HuH-7.5 (cell line): ENCODE measurements around the gene HP.
"Not testable (repeated sequence)": the region's sequence is repeated elsewhere in the genome, so short reads cannot be mapped to it uniquely, and the experiment has no call there.

Experiments
- DNase-seq: peaks from one replicate; pipeline ENCODE4 v3.0.0; 2011; ENCODE audit warnings: low spot score

HP gene, protein sequence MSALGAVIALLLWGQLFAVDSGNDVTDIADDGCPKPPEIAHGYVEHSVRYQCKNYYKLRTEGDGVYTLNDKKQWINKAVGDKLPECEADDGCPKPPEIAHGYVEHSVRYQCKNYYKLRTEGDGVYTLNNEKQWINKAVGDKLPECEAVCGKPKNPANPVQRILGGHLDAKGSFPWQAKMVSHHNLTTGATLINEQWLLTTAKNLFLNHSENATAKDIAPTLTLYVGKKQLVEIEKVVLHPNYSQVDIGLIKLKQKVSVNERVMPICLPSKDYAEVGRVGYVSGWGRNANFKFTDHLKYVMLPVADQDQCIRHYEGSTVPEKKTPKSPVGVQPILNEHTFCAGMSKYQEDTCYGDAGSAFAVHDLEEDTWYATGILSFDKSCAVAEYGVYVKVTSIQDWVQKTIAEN

DNA sequence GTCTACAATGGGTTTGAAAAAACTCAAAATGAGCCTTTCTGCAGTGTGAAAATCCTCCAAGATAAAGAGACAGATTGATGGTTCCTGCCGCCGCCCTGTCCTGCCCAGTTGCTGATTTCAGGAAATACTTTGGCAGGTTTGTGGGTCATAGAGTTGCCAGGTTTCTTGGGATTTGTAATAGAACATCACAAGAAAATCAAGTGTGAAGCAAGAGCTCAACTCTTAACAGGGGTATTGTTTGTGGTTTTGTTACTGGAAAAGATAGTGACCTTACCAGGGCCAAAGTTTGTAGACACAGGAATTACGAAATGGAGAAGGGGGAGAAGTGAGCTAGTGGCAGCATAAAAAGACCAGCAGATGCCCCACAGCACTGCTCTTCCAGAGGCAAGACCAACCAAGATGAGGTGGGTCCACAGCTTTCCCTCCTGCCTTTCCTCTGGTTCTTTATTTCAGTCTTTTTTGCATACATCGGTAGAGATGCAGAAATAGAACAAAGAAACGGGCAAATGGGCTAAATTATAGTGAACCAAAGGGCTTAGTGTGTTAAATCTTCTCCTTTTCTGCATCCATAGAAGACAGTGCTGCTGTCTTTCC lies at the start of gene HP:
Gene HP, plus strand, starts transcription at position 252 of the 594 bp plus-strand sequence. Its CDS starts 148 bp downstream, at position 400.
- peak; percentile 28 for DNase-seq

DNA sequence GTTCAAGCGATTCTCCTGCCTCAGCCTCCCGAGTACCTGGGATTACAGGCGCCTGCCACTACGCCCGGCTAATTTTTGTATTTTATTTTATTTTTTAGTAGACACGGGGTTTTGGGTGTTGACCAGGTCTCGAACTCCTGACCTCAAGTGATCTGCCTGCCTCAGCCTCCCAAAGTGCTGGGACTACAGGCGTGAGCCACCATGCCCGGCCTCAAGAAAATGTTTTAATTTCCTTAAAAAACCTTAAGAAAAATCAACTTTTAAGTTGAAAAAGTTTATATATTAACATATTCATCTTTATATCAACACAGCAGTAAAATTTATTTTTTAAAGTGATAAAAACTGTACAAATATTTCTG lies 46.3 kb upstream of the HP start:
- DNase-seq = not testable (repeated sequence)

DNA sequence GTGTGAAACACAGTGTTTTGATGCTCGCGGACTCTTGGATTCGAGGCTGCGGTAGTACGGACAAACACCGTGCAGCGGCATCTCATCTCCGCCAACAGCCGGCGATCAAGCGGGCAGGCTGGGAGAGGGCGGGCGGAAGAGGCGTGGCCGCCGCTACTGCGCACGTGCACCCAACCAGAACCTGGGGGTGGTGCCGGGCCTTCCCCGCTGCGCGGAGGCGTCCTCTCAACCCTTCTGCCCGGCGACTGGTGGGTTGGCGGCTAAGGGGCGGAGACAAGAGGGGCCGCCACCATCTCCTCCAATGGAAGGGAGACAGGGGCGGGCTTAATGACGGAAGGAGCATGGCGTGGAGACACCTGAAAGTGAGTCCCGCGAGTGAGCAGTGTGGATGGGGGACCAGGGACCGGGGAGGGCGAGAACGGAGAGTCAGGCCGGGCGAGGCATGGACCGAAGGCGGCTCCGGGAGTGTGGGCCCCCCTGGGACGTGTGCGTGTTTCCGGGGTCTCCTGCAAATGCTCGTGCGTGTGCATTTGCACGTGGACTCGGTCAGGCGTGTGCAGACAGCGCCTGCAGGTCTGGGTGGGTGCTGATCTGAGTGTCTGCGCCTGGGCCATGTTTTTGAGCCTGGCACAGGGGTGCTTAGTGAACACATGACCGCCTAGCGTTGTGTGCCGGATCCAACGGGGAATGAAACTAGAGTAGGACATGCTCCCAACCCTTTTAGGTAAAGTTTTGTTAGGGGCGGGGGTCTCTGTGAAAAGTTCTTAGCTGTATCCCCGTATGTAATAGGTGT lies 45.7 kb upstream of the HP start, which contains the start of gene DHODH:
Gene DHODH, plus strand, starts transcription at position 321 of the 793 bp plus-strand sequence. Its CDS starts 21 bp downstream, at position 342.
- DNase-seq = peak; percentile 99

DNA sequence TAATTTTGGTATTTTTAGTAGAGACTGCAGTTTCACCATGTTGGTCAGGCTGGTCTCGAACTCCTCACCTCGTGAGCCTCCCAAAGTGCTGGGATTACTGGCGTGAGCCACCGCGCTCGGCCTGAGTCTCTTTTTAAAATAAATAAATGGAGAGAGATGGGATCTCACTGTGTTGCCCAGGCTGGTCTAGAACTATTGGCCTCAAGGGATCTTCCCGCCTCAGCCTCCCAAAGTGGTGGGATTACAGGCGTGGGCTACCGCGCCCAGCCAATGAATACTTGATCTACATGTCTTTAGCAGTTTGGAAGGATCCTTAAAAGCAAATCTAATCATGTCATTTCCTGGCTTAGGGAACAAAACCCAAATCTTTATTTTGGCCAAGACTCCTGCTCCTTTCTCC lies 44.5 kb upstream of the HP start:
- DNase-seq = no peak

DNA sequence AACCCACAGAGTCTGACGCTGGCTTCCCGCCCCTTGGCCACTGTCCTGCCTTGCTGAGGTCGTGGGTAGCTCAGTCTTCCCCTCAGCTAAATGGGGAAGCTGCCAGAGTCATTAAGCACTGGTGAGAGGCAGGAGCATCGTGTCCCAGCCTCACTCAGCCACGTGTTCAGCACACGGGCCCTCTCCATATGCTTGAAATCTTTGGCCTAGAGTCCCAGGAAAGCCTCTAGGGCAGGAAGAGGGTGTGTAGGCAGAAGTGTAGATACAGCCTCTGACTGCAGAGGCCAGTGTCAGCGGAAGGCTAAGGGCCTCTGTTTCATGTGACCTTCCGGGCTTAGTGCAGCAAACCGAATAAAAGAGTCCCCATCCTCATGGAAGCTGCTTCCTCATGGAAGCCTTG lies 41.7 kb upstream of the HP start:
- DNase-seq = no peak

DNA sequence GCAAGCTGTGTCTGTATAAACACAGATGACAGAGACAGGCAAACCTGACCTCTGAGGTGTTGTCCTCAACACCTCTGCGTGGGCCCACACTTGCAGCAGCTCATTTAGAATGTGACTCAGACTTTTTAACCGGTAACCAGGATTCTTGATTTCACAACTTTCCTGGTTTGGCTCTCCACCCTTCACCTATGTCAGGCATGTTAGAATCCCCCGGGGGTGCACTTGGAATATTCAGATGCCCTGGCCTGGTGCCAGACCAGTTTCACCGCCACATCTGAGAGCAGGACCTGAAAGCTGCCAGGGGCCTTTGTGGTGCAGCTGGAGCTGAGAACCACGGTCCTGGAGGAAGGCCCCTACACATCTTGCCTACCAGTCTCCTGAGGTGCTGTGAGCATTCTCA lies 40.9 kb upstream of the HP start:
- no peak for DNase-seq

DNA sequence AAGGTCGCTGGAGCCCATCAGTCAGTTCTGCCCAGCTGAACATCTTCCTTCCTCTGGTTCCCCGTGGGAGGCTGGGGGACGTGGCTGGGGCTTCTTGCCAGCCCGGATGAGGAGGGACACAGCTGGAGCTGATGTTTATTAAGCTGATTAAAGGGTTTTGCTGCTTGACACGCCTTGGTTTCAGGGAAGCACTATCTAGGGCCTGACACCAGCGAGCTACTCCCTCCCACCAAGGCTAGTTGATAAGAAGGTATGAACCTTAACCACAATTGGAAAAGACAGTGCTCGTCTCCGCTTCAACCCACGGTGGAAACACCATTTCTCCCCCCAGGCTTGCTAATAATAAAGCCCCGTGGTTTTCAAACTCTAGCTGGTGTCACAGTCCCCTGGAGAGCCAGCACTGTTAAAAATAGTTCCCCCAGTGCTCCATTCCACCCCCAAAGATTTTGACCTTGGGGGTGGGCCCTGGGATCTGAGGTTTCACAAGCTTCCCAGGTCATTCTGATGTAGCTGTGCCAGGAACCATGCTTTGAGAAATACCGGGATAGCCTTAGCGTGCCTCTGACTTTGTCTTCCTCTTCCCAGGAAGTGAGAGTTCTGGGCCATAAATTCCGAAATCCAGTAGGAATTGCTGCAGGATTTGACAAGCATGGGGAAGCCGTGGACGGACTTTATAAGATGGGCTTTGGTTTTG lies 40.3 kb upstream of the HP start:
- DNase-seq = no peak

DNA sequence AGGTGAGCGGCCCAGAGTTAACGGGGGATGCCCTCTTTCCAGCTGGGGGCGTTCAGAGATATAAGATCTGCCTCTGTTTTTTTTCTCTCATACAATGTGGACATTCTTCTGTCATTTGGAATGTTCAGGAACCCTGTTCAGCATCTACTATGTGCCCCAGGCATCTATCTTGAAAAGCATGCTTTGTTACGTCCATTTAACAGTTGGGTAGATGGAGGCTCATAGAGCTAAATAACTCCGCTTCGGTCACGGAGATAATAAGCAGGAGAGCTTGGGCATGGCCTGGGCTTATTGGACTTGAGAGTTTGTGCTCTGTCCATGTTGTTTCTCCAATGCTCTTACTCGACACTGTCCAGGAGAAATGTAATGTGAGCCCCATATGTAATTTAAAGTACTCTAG lies 39.6 kb upstream of the HP start:
- DNase-seq = no peak

DNA sequence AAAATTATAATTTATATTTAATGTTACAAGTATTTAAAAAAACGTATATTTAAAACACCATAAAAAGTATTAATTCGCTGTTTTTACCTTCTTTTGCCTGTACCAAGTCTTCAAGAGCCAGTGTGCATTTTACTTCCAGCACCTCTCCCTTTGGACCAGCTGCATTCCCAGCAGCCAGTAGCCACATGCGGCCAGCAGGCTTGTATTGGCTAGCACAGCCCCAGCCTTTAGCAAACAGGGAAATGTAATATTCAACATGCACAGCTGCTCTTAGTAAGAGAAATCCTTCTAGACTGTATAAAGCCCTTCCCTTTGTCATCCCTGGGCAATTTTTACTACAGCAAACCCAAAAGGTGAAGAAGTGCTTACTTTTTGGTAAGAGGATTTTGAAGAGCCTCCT lies 39.2 kb upstream of the HP start:
- DNase-seq = no peak

DNA sequence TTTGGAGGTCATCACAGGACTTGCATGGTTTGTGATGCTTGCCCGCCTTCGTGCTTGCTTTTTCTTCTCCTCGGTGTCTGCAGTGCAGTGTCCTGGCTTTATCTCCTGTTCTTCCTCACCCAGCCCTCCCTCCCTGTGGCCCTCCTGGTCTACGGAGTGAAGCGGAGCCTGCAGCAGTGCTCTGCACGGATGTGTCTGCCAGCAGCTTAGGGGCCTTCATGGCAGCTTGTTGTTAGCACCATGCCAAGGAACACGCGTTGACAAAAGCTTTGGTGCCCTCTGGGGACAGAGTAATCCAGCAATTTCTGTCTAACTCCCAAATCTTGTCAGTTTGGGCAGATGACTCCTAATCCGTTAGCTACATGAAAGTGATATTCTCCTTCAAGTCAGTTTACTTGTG lies 35.8 kb upstream of the HP start:
- no peak for DNase-seq

DNA sequence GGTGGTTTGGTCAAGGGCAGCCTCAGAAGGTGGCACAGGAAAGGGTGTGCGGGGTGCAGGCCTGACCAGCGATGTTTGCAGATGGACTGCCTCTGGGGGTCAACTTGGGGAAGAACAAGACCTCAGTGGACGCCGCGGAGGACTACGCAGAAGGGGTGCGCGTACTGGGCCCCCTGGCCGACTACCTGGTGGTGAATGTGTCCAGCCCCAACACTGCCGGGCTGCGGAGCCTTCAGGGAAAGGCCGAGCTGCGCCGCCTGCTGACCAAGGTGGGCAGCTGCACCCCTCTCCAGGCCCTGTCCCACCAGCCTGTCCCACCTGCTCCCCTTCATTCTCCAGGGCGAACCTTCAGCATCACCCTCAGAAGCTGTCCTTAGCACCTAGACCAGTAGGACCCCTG lies 33.3 kb upstream of the HP start:
- no peak for DNase-seq

DNA sequence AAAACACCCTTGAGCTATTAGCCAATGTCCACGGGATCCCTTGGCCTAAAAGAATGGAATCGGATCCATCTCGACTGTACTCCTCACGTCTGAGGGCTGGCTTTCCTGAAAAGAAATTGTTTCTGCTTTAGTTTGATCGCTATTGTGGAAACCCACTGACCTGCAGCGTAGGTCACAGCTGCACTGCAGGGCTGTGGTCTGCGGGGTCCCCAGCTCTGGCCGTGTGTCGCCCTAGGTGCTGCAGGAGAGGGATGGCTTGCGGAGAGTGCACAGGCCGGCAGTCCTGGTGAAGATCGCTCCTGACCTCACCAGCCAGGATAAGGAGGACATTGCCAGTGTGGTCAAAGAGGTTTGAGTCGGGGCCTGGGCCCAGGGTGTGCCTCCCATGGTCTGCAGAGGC lies 32.2 kb upstream of the HP start:
- DNase-seq = no peak

DNA sequence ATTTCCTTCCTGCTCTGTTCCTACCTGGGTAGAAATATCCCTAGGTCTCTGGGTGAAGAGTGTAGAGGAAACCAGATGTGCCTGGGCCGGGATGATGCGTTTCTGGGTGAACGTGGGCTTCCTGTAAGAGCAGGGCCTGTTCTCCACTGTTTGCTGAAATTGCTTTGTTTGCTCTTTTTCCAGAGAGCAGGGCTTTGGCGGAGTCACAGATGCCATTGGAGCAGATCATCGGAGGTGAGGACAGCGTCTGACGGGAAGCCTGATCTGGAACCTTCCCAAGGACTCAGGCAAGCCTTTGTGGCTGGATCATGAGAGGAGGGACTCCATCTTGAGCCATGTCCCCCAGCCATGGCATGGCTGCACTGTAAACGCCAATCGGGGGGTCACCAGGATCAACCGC lies 30.3 kb upstream of the HP start:
- DNase-seq = peak; percentile 32

DNA sequence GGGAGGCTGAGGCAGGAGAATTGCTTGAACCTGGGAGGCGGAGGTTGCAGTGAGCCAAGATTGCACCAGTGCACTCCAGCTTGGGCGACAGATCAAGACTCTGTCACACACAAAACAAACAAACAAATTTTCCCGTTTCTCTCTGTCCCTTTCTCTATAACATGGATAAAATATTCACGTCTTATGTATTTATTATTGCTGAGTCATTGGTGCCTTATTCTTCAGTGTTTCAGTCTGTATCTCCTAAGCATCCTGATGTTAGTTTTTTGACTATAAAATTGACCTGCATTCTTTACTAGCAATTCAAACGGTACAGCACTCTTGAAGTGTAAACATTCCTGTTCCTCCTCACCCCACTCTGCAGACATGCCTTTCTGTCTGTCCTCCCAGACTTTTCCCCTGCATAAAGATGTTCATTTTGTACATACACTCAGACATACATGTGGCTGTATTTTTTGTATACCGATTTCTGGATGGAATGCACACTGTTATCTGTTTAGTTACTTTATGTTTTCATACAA lies 29.4 kb upstream of the HP start:
- DNase-seq = no peak

DNA sequence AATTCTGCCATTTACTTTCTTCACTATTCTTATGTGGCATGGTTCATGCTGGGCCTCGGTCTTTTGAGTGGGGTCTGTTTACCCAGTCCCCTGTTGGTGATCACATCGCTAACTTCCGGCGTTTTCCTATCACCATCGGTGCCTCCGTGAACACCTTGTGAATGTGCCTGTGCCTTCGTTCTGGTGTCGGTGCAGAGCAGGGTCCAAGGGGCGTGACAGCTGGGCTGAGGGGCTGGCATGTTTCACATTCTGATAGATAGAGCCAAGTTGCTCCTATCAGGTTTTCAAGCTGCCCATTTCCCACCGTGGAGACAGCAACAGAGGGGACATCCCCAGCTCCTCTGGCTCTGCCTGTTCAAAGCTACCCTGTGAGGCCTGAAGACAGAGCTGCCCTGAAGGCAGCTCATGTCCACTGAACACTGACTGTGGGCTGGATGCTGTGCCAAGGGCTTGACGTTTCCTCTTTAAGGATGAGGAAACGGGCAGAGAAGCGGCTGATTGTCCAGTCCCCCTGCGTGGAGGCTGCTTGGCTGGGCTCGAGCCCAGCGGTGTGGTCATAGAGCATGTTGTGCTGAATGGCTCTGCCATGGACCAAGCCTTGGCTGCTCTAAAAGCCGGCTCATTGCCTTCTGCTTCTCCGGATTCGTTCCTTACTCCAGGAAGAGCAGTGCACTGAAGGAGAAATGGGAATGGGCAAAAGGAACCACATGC lies 28.7 kb upstream of the HP start:
- DNase-seq = no peak

DNA sequence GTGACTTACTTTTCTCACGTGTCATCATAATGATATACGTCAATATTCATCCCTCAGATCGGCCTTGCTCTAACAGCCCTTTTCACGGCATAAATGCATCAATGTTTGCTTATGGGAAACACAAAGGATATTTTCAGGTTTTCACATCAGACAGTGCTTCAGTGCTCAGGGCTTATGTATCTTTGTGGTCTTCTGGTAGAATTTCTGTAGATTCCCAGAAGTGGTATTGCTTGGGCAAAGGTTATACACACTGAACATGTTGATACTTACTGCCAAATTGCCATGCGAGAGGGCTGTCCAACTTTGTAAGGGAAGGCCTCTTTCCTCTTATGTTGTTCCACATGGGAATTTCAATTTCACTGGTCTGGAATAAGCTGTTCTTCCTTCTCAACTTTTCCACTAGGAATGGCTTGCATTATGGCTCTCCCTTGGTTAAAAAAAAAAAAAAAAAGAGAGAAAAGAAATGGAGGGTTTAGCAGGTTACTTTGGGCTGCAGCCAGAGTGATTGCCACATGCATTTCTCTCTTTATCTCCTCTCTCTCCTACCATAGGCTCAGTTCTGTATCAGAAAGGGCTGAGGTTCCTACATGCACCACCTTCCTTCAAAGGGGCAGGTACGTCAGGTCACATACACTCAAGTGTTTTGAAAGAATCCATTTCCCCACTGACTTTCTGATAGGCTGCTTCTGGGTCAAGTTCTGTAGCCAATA lies 26.5 kb upstream of the HP start:
- DNase-seq = no peak

DNA sequence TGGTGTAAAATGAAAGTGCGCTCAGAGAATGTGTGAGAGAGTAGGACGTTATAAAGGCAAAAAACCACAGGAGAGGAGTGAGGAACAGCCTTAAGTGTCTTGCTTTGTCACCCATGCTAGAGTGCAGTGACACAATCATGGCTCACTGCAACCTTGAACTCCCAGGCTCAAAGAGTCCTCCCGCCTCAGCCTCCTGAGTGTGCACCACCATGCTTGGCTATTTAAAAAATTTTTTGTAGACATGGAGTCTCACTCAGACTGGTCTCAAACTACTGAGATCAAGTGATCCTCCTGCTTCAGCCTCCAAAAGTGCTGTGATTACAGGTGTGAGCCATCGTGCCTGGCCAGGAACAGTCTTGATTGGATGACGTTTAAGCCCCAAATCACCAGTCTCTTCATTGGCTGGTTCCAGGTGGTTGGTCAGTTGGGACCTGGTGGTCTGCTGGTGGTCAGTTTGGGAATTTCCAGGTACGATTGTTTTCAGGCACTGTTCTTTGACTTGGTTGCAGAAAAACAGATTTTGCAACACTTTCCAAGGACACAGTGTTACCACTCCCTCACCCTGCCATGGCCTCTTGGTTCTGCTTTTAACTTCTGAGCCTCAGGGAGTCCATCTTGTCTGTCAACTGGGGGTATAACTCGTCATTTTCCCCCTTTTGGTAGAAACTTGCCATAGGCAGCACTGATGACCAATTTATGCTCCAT lies 24.6 kb upstream of the HP start:
- no peak for DNase-seq

DNA sequence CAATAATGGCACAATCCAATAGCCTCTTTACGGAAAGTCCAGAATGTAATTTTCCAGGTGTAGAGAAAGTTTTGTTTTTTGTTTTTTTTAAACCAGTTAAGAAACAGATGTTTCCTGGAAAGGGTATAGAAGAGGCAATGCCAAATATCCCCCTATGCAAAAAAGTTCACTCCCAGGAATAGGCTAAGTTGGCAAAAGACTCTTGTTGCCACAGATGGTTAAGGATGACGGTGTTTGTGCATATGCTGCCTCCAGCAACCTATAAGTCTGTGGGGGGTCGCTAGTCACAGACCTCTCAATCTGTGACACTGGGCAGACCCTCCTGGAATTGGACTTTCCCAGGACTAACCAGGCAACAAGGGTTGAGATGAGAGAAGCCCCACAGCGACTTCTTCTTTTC lies 20.9 kb upstream of the HP start:
- no peak for DNase-seq

DNA sequence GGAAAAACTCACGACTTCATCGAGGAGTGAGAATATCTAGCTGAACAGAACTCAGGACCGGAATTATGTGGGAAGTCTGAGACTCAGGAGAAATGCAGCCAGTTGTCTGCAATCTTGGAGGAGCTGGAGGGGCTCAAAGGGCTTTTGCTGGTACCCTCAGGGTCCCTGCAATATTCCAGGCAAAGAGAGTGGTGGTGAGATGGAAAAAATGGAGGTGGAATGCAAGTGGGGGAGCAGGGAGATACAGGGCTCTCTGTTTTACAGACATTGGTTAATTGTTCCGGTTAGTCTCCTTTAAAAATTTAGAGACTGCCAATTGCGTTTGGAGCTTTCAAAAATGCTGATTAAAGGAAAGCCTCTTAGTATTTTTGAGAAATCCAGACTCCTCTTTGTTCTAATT lies 18.2 kb upstream of the HP start:
- DNase-seq = no peak

DNA sequence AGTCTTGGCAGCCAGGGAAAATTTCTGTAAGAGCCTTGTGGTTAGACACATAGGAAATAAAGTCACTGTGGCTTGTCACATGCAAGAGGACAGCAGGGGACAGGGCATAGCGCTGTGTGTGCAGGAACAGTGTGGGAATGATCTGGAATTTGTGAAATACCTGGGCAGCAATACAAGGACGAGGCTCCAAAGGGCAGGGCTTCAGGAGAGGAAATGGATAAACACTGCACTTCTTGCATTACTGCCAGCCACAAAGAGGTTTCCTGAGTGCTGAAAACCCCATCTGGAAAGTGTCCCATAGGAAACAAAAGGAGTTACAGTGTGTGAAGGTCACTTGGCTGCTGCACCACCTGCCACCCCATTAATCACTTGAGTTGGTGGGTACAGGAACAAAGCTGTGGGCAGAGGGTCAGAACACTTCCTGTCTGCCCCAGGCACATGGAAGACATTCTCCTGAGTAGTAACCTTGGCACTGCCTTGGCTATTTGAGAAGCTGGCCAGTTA lies 12.1 kb upstream of the HP start:
- no peak for DNase-seq
